Activated T-cell treated with anti-CD3 and anti-CD28 coated beads, Interleukin-2, amount 50 U/mL, for 4 hours (primary cell): ENCODE measurements around the gene NF1. TPM values are rescaled to one million over a fixed set of nuclear protein-coding genes. Genes with fewer than 3 reads are reported as not detected.
A peak's percentile ranks its signal among the peaks of the same experiment; 100 is the strongest.
"Not testable (repeated sequence)": the region's sequence is repeated elsewhere in the genome, so short reads cannot be mapped to it uniquely, and the experiment has no call there.

Experiments used
- ATAC-seq, 2 donors: fragments of 200-7000 bp; cut with Tn5 transposase; one replicate each; pipeline ENCODE4 v1.10.0; 2021
- DNase-seq: peaks from one replicate; pipeline ENCODE4 v3.0.0-alpha.2; 2020
- H3K27me3 Mint-ChIP-seq: one replicate; pipeline ENCODE4 v1.8.0; 2021; ENCODE audit warnings: low read depth, mixed read lengths
- H3K36me3 Mint-ChIP-seq: one replicate; pipeline ENCODE4 v1.8.0; 2022; ENCODE audit warnings: mixed read lengths; ENCODE audit not compliant: insufficient read depth
- H3K4me1 Mint-ChIP-seq: one replicate; pipeline ENCODE4 v1.8.0; 2021; ENCODE audit warnings: low read depth, mixed read lengths
- H3K4me3 Mint-ChIP-seq: one replicate; pipeline ENCODE4 v1.8.0; 2021; ENCODE audit warnings: mild to moderate bottlenecking, moderate library complexity, mixed read lengths
- H3K9me3 Mint-ChIP-seq: one replicate; pipeline ENCODE4 v1.8.0; 2021; ENCODE audit warnings: mixed read lengths
- total RNA-seq, 3 donors: library from RNA; stranded (reverse); gene quantifications; one replicate each; pipeline ENCODE4 v1.2.1, GENCODE V29; 2021

NF1 gene
- total RNA-seq, 3 donors from 2014 or later: 14.2 to 17.9 (median 15.2) TPM

GRCh38 chr17:31254654-31255053, 159.9 kb downstream of the NF1 start:
- no peak overlapping the region for H3K4me3 Mint-ChIP-seq
- no peaks in the 10 kb centered on the region for H3K9me3 Mint-ChIP-seq
- ATAC-seq (no peak), DNase-seq (no peak)
- H3K36me3 Mint-ChIP-seq: no peaks in the 10 kb centered on the region
- H3K27me3 Mint-ChIP-seq: no peaks in the 10 kb centered on the region
- H3K4me1 Mint-ChIP-seq: peaks cover 2% of the 10 kb centered on the region

DNA sequence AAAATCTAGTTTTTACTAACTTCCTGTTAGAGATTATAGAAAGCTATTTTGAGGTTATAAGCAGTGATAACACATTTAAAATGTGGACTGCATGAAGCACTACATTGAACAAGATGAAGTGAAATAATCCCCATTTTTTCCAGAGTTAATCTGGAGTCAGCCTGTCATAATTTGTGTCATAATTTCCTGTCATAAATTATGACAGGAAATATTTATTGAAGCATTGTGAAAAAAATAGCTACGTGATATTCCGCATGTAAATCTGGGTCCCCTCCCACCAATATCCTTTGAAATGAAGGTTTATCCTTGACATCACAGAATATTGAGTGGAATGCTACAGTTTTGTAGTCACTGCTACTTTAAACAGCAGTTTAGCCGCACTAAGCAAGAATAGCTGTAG, 162.2 kb downstream of the NF1 start:
- Mint-ChIP-seq H3K4me1 (no peaks in the 10 kb centered on the region), H3K36me3 (peaks cover 14% of the 10 kb centered on the region)
- ATAC-seq: no peak

GRCh38 chr17:31260151-31260550, 165.4 kb downstream of the NF1 start:
- no peak for ATAC-seq
- Mint-ChIP-seq H3K9me3 (no peaks in the 10 kb centered on the region), H3K27me3 (no peaks in the 10 kb centered on the region), H3K36me3 (peaks cover 15% of the 10 kb centered on the region), H3K4me3 (no peak overlapping the region), H3K4me1 (no peaks in the 10 kb centered on the region)
- no peak for DNase-seq

More for the DNA sequence above, 162.2 kb downstream of the NF1 start:
- Mint-ChIP-seq H3K27me3 (no peaks in the 10 kb centered on the region), H3K9me3 (no peaks in the 10 kb centered on the region), H3K4me3 (no peak overlapping the region)
- no peak for DNase-seq

GRCh38 chr17:31261601-31262000, 166.8 kb downstream of the NF1 start:
- ATAC-seq: no peak
- H3K9me3 Mint-ChIP-seq: no peaks in the 10 kb centered on the region

DNA sequence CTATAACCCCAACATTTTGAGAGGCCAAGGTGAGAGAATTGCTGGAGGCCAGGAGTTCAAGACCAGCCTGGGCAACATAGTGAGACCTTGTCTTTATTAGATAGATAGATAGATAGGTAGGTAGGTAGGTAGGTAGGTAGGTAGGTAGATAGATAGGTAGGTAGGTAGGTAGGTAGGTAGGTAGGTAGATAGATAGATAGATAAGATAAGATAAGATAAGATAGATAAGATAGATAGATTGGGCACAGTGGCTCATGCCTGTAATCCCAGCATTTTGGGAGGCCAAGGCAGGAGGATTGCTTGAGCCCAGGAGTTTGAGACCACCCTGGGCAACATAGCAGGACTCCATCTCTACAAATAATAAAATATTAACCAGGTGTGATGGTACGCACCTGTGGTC, 168.1 kb downstream of the NF1 start:
- H3K4me1 Mint-ChIP-seq, H3K9me3 Mint-ChIP-seq, ATAC-seq: not testable (repeated sequence)

More at GRCh38 chr17:31261601-31262000, 166.8 kb downstream of the NF1 start:
- H3K36me3 Mint-ChIP-seq: peaks cover 17% of the 10 kb centered on the region
- H3K27me3 Mint-ChIP-seq: no peaks in the 10 kb centered on the region
- H3K4me1 Mint-ChIP-seq: no peaks in the 10 kb centered on the region
- H3K4me3 Mint-ChIP-seq: no peak overlapping the region
- DNase-seq: no peak

DNA sequence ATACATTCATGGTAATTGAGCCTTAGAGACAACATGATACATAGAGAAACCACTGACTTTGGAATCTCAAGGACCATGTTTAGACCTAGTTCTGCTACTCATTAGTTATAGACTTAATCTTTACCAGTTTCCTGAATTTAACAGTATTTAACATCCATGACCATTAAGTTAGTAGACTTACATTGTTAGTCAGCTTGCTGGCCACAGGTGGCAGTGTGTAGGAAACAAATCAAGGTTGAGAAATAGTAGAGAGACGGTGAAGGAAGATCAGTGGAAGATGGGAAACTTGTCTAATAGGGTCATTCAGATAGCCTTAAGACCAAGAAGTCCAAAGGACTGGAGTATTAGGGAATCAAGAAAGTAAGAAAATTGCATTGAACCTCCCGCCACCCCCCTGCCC, 171.3 kb downstream of the NF1 start:
- no peaks in the 10 kb centered on the region for H3K4me1 Mint-ChIP-seq
- ATAC-seq (no peak), DNase-seq (peak; percentile 7)
- H3K27me3 Mint-ChIP-seq: no peaks in the 10 kb centered on the region
- H3K36me3 Mint-ChIP-seq: peaks cover 24% of the 10 kb centered on the region
- H3K9me3 Mint-ChIP-seq: no peaks in the 10 kb centered on the region
- no peak overlapping the region for H3K4me3 Mint-ChIP-seq

More for the DNA sequence above, 168.1 kb downstream of the NF1 start:
- H3K4me3 Mint-ChIP-seq, DNase-seq, H3K27me3 Mint-ChIP-seq: not testable (repeated sequence)
- peaks cover 20% of the 10 kb centered on the region for H3K36me3 Mint-ChIP-seq

DNA sequence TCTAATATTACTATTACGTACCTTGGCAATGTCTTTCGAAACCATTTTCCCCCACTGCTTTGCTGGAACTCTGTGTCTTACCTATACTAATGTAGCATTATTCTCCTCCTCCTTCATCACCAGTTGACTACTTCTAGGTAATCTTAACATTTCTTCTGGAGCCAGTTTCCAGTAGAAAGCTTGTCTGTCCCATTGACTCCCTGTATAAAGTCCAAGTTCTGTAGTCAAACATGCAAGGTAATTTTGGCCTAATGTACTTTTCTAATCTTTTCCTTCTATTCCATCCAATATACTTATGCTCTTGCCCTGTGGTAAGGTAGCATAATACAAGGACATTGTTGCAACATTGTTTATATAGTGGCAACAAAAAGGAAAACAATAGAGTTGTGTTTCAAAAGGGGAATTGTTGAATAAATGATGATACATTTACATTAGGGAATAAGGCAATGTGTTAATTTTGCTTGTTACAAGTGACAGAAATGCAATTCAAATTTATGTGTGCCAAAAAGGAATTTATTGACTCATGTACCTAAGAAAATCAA, 174.3 kb downstream of the NF1 start:
- no peak for DNase-seq
- no peaks in the 10 kb centered on the region for H3K27me3 Mint-ChIP-seq
- H3K9me3 Mint-ChIP-seq: no peaks in the 10 kb centered on the region
- H3K4me3 Mint-ChIP-seq: no peak overlapping the region
- H3K36me3 Mint-ChIP-seq: peaks cover 23% of the 10 kb centered on the region
- no peak for ATAC-seq
- H3K4me1 Mint-ChIP-seq: no peaks in the 10 kb centered on the region

DNA sequence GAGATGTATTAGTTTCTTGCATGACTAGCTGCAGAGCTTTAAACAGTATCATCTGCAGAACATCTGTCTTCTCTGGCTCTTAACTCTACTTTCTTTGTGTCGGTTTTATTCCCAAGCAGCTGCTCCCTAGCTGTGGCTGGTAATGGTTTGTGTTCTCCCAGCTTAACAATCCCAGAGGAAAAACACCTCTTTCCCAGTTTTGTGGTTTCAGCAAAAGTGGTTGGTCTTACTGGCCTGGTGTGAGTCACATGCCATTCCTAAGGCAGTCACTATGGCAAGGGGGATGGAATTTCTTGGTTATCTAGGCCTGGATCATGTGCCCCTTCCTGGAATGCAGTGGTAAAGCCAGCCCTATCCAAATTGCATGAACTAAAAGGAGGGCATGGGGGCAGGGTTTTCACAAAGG, 174.8 kb downstream of the NF1 start:
- H3K27me3 Mint-ChIP-seq: no peaks in the 10 kb centered on the region
- no peak overlapping the region for H3K4me3 Mint-ChIP-seq
- DNase-seq: no peak
- peaks cover 23% of the 10 kb centered on the region for H3K36me3 Mint-ChIP-seq
- no peaks in the 10 kb centered on the region for H3K9me3 Mint-ChIP-seq
- H3K4me1 Mint-ChIP-seq: no peaks in the 10 kb centered on the region
- ATAC-seq: no peak

- peaks cover 27% of the 10 kb centered on the region for H3K36me3 Mint-ChIP-seq
- H3K4me1 Mint-ChIP-seq: no peaks in the 10 kb centered on the region
- DNase-seq (no peak), ATAC-seq (no peak)
- H3K9me3 Mint-ChIP-seq: no peaks in the 10 kb centered on the region
- no peak overlapping the region for H3K4me3 Mint-ChIP-seq
- H3K27me3 Mint-ChIP-seq: no peaks in the 10 kb centered on the region
Observed at GRCh38 chr17:31272236-31272635, 177.5 kb downstream of the NF1 start.

DNA sequence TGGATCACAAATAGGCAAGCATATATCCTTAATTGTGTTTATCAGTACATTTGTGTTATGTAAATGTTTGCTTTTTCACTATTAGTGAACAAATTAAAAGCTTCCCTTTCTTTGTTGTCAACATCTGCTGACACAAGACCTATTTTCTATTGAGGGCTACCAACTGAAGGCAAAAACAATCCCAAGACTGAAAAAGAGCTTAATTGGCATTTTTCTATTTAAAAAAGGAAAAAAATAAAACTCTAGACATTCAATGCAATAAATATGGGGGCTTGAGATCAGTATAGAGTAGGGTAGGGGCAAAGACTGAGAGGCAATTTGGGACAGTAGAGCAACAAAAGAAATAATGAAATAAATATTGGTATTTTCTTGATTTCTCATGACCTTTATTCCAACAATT, 178.0 kb downstream of the NF1 start:
- H3K27me3 Mint-ChIP-seq: no peaks in the 10 kb centered on the region
- DNase-seq (no peak), ATAC-seq (no peak)
- H3K9me3 Mint-ChIP-seq: no peaks in the 10 kb centered on the region
- no peak overlapping the region for H3K4me3 Mint-ChIP-seq
- peaks cover 24% of the 10 kb centered on the region for H3K36me3 Mint-ChIP-seq
- no peaks in the 10 kb centered on the region for H3K4me1 Mint-ChIP-seq

DNA sequence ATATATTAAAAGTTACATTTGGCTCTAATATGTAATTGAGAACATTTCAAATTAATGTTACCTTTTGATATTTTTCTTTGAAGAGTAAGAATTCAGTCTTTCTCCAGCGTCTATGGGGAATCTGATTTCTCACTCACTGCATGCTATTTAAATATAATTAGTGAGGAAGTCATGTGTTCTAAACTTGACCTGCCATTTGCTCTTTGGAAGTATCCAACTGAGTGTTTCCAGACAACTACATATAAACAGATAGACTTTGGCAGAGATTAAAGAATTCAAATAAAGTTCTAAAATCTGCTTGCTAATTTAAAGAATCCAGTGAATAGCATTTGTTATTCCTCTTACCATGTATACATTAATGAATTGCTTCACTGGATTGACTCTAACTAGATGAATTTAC, 178.7 kb downstream of the NF1 start:
- Mint-ChIP-seq H3K36me3 (peaks cover 23% of the 10 kb centered on the region), H3K4me3 (no peak overlapping the region), H3K9me3 (no peaks in the 10 kb centered on the region), H3K4me1 (no peaks in the 10 kb centered on the region), H3K27me3 (no peaks in the 10 kb centered on the region)
- DNase-seq: no peak
- ATAC-seq: no peak

- DNase-seq: no peak
Observed at GRCh38 chr17:31274252-31274651, 179.5 kb downstream of the NF1 start.

GRCh38 chr17:31275116-31275515, 180.3 kb downstream of the NF1 start:
- no peak for ATAC-seq
- Mint-ChIP-seq H3K4me1 (no peaks in the 10 kb centered on the region), H3K4me3 (no peak overlapping the region), H3K36me3 (peaks cover 16% of the 10 kb centered on the region), H3K9me3 (no peaks in the 10 kb centered on the region), H3K27me3 (no peaks in the 10 kb centered on the region)
- no peak for DNase-seq

More at GRCh38 chr17:31274252-31274651, 179.5 kb downstream of the NF1 start:
- Mint-ChIP-seq H3K9me3 (no peaks in the 10 kb centered on the region), H3K4me3 (no peak overlapping the region), H3K27me3 (no peaks in the 10 kb centered on the region), H3K4me1 (no peaks in the 10 kb centered on the region), H3K36me3 (peaks cover 20% of the 10 kb centered on the region)
- ATAC-seq: no peak

GRCh38 chr17:31279401-31279800, 184.6 kb downstream of the NF1 start:
- DNase-seq: no peak
- Mint-ChIP-seq H3K9me3 (no peaks in the 10 kb centered on the region), H3K27me3 (no peaks in the 10 kb centered on the region), H3K4me3 (no peak overlapping the region), H3K4me1 (no peaks in the 10 kb centered on the region), H3K36me3 (peaks cover 10% of the 10 kb centered on the region)
- no peak for ATAC-seq

- Mint-ChIP-seq H3K27me3 (no peaks in the 10 kb centered on the region), H3K4me3 (no peak overlapping the region), H3K36me3 (peaks cover 8% of the 10 kb centered on the region), H3K4me1 (no peaks in the 10 kb centered on the region), H3K9me3 (no peaks in the 10 kb centered on the region)
- DNase-seq (no peak), ATAC-seq (no peak)
Observed at GRCh38 chr17:31281061-31281460, 186.3 kb downstream of the NF1 start.

- H3K4me3 Mint-ChIP-seq: no peak overlapping the region
- H3K36me3 Mint-ChIP-seq: peaks cover 2% of the 10 kb centered on the region
- DNase-seq (no peak), ATAC-seq (no peak)
- no peaks in the 10 kb centered on the region for H3K27me3 Mint-ChIP-seq
- no peaks in the 10 kb centered on the region for H3K9me3 Mint-ChIP-seq
- H3K4me1 Mint-ChIP-seq: peaks cover 8% of the 10 kb centered on the region
Observed at GRCh38 chr17:31283841-31284240, 189.1 kb downstream of the NF1 start.
